Kidney tubule cell (primary cell): ENCODE measurements around the gene KAZN.
A peak's percentile ranks its signal among the peaks of the same experiment; 100 is the strongest.

Experiments used
- DNase-seq: peaks from one replicate; pipeline ENCODE4 v3.0.0-alpha.2; 2018; ENCODE audit warnings: low spot score

Gene KAZN

DNA sequence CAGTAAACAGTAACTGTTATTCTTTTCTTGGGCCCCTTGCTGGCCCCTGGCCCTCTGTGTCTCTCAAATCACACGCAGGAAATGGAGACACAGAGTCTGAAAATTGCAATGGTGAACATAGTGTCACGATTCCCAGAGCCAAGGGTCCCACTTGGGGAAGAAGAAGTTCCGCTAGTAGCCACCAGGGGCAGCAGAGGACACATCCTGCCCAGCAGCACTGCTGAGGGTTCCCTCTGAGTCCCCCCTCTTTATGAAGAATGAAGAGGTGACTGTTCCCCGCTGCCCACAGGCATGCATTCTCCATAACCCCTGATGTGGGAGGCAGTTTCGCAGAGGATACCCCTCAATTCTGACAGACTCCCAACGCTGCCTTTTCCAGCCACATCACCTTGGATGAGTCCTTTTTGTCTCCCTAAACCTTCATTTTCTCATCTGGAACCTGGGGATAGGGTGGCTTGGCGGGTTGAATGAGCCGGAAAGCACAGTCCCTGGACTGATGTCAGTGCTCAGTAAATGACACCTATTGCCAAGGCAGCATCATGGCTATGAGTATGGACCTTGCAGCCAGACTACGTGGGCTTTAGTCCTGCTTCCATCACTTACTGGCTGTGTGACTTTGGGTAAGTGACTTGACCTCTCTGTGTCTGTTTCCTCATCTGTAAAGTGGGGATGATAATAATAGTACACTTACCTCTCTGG, 317.0 kb downstream of the KAZN start:
- peak; percentile 33 for DNase-seq

DNA sequence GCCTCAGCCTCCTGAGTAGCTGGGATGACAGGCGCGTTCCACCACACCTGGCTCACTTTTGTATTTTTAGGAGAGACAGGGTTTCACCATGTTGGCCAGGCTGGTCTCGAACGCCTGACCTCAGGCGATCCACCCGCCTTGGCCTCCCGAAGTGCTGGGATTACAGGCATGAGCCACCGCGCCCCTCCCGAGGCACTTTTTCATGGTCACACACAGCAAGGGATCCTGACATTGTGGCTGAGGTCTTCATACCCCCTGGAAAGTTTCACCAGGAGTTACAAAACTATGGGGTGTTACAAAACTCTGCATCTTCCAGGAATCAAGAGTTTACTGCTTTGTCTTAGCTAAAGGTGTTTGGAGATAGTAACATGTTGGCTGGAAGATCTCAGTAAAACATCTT, 320.8 kb downstream of the KAZN start:
- DNase-seq: no peak

DNA sequence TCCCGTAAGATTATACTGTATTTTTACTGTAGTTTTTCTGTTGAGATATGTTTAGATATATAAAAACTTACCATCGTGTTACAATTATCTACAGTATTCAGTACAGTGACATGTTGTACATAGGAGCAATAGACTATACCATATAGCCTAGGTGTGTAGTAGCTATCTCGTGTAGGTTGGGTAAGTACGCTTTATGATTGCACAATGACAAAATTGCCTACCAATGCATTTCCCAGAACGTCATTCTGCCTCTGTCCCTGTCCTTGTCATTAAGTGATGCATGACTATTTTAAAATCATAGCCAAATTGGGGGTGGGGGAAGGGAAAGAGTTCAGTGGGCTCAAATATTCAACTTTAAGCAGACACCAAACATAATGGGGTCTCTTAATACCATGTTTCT, 321.3 kb downstream of the KAZN start:
- no peak for DNase-seq

- DNase-seq: peak; percentile 82
Observed at GRCh38 chr1:14921057-14921456, 322.6 kb downstream of the KAZN start.

- DNase-seq: no peak
Observed at GRCh38 chr1:14922942-14923726, 324.6 kb downstream of the KAZN start.

DNA sequence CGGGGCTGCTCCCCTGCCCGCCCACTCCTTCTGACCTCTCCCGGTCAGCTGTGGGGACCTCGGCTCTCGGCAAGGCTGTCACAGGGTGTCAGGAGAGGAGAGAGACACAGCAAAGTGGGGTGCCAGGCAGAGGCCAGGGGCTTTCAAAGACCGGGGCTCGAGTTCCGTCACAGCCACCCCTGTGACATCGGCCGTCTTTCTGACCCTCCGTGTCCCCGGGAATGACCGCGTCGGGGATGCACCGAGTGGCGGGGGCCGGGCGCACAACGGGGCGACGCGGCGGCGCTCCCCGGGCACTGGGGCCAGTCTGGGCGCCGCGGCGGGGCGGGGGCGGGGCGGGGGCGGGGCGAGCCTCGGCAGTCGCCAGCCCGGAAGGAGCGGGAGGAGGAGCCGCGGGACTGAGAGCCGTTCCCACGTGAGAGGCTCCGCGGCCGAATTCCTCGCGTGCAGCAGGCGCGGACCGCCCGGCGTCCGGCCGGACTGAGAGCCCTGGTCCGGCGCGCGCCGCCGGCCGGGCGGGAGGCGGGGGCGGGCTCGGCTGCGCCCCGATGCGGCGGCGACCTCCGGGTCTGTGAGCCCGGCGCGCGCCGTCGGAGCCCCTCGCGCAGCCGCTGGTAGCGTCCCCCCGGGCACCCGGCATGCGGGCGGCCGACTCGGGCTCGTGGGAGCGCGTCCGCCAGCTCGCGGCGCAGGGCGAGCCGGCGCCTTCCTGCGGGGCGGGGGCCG, 325.4 kb downstream of the KAZN start:
- peak; percentile 83 for DNase-seq

GRCh38 chr1:14924455-14925331, 326.2 kb downstream of the KAZN start:
- peak; percentile 51 for DNase-seq

DNA sequence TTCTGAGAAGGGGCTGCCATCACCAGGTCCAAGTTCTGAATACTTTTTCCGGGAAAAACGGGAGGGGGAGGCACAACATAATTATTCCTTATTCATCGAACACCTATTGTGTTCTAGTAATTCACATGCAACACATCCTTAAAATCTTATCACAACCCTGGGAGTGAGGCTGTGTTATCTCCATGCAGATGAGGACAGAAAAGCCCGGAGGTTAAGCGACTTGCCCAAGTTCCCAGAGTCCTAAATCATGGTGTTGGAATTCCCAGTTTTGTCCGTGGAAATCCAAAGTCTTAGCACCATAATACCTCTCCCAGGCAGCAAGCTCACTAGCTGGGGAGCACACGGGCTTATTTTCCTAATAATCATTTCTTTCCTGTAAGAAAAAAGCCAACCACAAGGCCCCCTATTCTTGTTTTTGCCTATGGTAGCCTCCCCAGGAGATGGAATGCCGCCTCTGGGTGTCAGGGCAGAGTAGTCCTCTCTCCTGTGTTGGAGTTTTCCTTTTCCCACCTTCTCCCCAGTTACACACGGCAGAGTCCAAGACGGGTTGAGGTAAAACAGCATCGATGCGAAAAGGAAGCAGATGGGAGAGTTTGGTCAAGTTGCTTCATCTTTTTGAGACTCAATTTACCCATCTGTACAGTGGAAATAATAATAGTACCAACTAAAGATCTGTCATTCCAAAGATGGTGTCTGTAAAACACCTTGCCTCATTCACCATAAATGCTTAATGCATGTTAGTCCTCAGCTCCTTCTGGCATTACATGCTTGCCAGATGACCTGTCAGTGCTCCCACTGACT, 327.1 kb downstream of the KAZN start:
- no peak for DNase-seq

DNA sequence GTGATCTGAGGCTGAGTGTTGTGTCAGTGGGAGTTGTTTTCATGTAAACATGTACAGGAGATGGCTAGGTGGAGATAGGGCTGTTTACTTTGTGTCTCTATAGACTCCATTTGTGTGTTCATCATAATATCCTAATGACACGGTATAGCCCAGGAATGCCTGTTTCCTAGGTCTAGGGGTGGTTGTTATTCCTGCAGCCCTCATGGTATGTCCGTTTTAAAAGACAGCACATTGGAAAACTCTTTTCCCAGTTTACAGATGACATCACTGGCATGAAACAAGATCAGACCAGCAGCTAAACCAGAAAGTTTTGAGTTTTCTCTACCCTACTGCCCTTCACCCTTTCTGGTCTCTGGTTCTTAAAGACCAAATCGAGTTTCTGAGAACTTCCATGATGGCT, 327.7 kb downstream of the KAZN start:
- peak; percentile 33 for DNase-seq

GRCh38 chr1:14926818-14927575, 328.5 kb downstream of the KAZN start:
- no peak for DNase-seq

- no peak for DNase-seq
Observed at GRCh38 chr1:14928412-14928811, 329.9 kb downstream of the KAZN start.

- no peak for DNase-seq
Observed at GRCh38 chr1:14928886-14929546, 330.5 kb downstream of the KAZN start.

DNA sequence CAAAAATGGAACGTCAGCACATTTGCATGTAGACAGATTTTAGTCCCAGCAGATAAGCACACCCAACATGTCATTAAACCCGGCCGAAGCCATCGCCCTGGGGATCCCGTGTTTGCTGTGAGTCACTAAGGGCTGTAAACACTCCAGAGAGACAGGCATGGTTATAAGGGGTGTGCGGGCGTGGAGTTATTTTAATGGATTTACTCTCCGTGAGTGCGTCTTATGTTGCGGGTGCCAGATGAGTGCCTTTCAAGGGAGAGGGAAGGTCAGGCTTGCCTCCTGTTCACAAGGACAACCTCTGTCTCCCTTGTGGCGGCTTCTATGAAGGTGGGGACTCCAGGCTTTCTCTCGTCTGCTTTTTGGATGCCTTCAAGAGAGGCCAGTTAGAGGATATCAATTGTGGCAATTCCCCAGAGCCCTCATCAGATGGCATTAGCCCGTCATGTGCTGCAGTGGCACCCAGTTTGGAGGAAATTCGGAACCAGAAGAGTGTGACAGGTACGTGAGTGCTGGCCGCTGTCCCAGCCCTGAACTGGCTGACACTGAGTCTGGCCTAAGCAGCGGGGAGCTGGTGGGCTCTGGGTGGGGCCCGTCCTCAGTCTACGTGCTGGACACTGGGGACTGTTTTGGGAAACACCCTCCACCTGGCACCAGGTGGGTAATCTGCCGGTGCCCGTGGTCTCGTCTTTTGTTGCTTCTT, 331.2 kb downstream of the KAZN start:
- peak; percentile 78 for DNase-seq

DNA sequence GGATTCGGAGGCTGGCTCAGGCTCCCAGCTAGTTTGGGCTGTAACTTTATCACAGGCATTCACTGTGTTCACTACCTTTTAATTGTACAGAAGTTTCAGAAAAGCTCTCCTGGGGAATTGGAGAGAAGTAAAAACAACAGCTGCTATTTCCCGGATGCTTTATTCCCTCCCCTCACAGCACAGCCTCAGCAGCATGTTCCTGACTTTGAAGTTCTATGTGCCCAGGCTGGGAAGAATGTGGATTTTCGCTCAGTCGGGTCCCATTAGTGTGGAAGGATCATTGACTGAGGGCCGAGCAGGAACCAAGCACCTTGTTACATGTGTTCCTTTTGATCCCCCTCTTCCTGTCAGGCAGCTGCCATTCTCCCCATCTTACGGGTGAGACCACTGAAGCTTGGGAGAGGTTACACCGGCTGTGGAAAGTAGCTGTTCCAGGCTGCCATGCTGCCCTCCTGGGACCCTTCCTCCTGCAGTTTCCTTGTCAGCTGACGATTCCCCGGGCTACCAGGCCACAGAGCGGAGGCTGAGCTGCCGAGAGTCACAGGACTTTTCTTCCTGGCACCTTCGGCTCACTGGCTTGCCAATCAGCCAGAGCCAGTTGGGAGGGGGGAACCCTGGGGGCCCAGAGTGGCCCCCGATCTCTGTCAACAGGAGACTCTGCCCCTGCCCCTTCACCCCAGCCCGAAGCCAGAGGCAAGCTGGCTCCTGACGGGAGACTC, 331.9 kb downstream of the KAZN start:
- DNase-seq: no peak

GRCh38 chr1:14932034-14932638, 333.7 kb downstream of the KAZN start:
- no peak for DNase-seq

DNA sequence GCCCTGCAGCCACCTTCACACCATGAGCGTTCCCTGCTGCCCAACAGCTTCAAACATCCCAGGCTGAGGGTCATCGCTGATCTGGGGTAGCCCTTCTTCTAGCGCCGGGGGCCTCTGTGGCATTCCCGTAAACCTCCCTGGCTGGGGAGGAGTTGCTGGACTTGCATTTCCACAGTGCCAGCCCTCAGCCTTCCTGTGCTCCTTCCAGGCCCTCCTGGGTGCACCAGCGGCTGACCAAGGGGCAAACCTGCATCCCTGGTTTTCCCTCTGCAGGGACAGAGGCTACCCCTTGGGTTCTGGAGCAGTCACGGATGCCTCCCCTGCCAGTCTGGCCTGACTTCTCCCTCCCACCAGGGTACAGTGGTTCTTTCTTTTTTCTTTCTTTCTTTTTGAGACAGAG, 336.4 kb downstream of the KAZN start:
- no peak for DNase-seq

DNA sequence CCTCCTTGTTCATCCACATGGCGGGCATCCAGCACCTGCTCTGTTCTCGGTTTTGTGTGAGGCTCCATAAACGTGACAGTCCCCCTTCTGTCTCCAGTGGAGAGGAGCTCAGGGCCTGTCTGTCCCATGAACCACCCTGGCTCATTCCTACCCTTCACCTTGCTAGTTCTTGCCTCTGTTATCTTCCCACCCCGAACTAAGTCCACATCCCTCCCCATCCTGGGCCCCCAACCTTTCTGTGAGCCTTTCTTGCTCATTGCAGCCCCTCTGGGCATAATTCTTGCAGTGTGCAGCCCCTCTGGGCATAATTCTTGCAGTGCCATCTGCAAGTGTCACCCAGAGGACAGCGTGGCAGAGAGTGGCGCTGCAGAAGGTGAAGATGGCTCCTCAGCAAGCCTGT, 338.3 kb downstream of the KAZN start:
- no peak for DNase-seq

GRCh38 chr1:14937288-14937949, 338.9 kb downstream of the KAZN start:
- no peak for DNase-seq
